CD4-positive, CD25-positive, alpha-beta regulatory T cell (primary cell): ENCODE measurements around the gene PHACTR1. TPM values are rescaled to one million over a fixed set of nuclear protein-coding genes. Genes with fewer than 3 reads are reported as not detected.

Source experiments
- ATAC-seq, 2 donors: fragments of 150-1000 bp; cut with Tn5 transposase; one replicate each; pipeline ENCODE4 v1.10.0; 2021; ENCODE audit warnings: low read depth in 2 of 2, moderate number of reproducible peaks in 2 of 2, moderate library complexity in 1 of 2
- DNase-seq, 3 donors: peaks; one replicate each; pipeline versions ENCODE4 v3.0.0 to v3.0.0-alpha.2; 2012 to 2022; ENCODE audit warnings: mixed read lengths in 1 of 3
- H3K27ac ChIP-seq: one replicate; pipeline ENCODE4 v1.7.0; 2013; ENCODE audit warnings: mild to moderate bottlenecking, low read length; ENCODE audit not compliant: insufficient read depth, poor library complexity, severe bottlenecking
- H3K27me3 ChIP-seq: one replicate; pipeline ENCODE4 v1.7.0; 2013; ENCODE audit warnings: low read length; ENCODE audit not compliant: control insufficient read depth, insufficient read depth
- H3K36me3 ChIP-seq: one replicate; pipeline ENCODE4 v1.7.0; 2013; ENCODE audit warnings: mild to moderate bottlenecking, low read length, moderate library complexity; ENCODE audit not compliant: control insufficient read depth, insufficient read depth
- H3K4me1 ChIP-seq: 2 replicates; pipeline ENCODE4 v1.7.0; 2013; ENCODE audit warnings: mild to moderate bottlenecking, low read length; ENCODE audit not compliant: insufficient read depth, control insufficient read depth, poor library complexity, severe bottlenecking
- H3K4me3 ChIP-seq: one replicate; pipeline ENCODE4 v1.7.0; 2013; ENCODE audit warnings: low read depth, mild to moderate bottlenecking, low read length, moderate library complexity
- H3K9me3 ChIP-seq, 2 experiments: 1 replicate in 1 of 2; 2 replicates in 1 of 2; pipeline ENCODE4 v1.7.0; 2013; ENCODE audit warnings: low read length in 2 of 2, mild to moderate bottlenecking in 1 of 2, moderate library complexity in 1 of 2; ENCODE audit not compliant: control insufficient read depth in 2 of 2
- H3K27ac Mint-ChIP-seq, 3 donors: one replicate each; pipeline ENCODE4 v1.8.0; 2020 to 2022; ENCODE audit warnings: mild to moderate bottlenecking in 3 of 3, mixed read lengths in 3 of 3, moderate library complexity in 2 of 3
- H3K27me3 Mint-ChIP-seq: one replicate; pipeline ENCODE4 v1.8.0; 2022; ENCODE audit warnings: mild to moderate bottlenecking, mixed read lengths
- H3K36me3 Mint-ChIP-seq: one replicate; pipeline ENCODE4 v1.8.0; 2020; ENCODE audit warnings: mixed read lengths
- H3K4me1 Mint-ChIP-seq, 4 donors: one replicate each; pipeline ENCODE4 v1.8.0; 2020 to 2022; ENCODE audit warnings: mixed read lengths in 4 of 4, mild to moderate bottlenecking in 1 of 4
- H3K4me3 Mint-ChIP-seq, 4 donors: one replicate each; pipeline ENCODE4 v1.8.0; 2020 to 2022; ENCODE audit warnings: mild to moderate bottlenecking in 4 of 4, mixed read lengths in 4 of 4, moderate library complexity in 3 of 4
- H3K9me3 Mint-ChIP-seq, 7 donors: one replicate each; pipeline ENCODE4 v1.8.0; 2020 to 2022; ENCODE audit warnings: mixed read lengths in 7 of 7, mild to moderate bottlenecking in 3 of 7, moderate library complexity in 2 of 7
- polyA plus RNA-seq, 4 donors: library from polyadenylated mRNA; unstranded; fragments of 300-500 nt; fragmentation: Illumina TruSeq; gene quantifications; one replicate each; pipeline ENCODE4 v1.2.3, GENCODE V29; 2021
- total RNA-seq: library from RNA; stranded (reverse); gene quantifications from one replicate; pipeline ENCODE4 v1.2.3, GENCODE V29; 2022

Gene PHACTR1
- total and polyA plus RNA-seq, 5 donors from 2014 or later = 0.28 to 1.6 (median 0.38) TPM

DNA sequence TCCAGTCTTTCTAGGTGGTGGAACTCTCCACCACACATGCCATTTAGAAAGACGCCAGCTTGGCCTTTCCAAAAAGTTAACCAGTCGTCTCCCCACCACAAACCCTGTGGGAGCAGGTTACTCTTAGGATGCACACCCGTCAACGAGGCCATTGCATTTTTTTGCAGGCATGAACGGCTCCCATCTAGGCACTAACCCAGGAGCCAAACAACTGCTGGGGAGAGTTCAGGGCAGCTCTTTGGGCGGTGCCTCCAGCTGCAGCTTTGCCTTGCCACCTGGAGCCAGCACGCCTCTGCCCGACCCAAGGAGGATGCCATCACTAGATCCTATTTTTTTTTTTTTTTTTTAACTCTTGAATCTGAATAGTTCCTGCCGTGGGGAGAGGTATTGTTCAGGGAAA, 571.9 kb downstream of the PHACTR1 start:
- Histone ChIP-seq H3K4me3 (no peak overlapping the region), H3K27me3 (no peaks in the 10 kb centered on the region), H3K27ac (no peak overlapping the region), H3K36me3 (peaks cover 6% of the 10 kb centered on the region), H3K4me1 (no peaks in the 10 kb centered on the region), H3K9me3 (peaks cover 3 to 10% of the 10 kb centered on the region in 2 experiments)
- H3K27ac Mint-ChIP-seq = no peak overlapping the region
- DNase-seq (no peak), ATAC-seq (no peak)
- H3K4me3 Mint-ChIP-seq = no peak overlapping the region
- H3K36me3 Mint-ChIP-seq = peaks cover 33% of the 10 kb centered on the region
- peaks cover 0 to 10% (median 0%) of the 10 kb centered on the region in 7 donors for H3K9me3 Mint-ChIP-seq
- no peaks in the 10 kb centered on the region for H3K27me3 Mint-ChIP-seq
- peaks cover 0 to 4% (median 0%) of the 10 kb centered on the region in 4 donors for H3K4me1 Mint-ChIP-seq

DNA sequence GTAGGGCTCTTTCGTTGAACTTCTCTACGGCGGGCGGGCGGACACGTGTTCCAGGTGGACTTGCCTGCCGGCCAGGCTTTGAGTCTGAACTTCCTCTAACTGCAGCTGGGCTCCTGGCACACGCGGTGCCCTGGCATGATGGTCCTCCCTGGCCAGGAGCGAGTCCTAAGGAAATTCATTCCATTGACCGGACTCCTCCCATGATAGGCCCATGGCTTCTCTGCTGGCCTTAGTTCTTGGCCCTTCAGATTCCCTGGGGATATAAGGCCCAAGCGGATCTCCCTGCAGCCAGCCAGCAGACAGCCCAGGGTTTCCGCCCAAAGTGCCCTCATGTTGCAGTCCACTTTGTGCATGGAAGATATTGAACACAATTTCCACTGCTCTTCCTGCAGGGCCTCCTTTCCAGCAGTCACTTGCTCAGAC, 572.4 kb downstream of the PHACTR1 start:
- H3K27me3 ChIP-seq = no peaks in the 10 kb centered on the region
- Mint-ChIP-seq H3K9me3 (peaks cover 0 to 10% (median 0%) of the 10 kb centered on the region in 7 donors), H3K4me1 (peaks cover 0 to 4% (median 0%) of the 10 kb centered on the region in 4 donors), H3K36me3 (peaks cover 37% of the 10 kb centered on the region), H3K4me3 (no peak overlapping the region), H3K27ac (no peak overlapping the region), H3K27me3 (no peaks in the 10 kb centered on the region)
- DNase-seq (no peak), ATAC-seq (no peak)
- H3K36me3 ChIP-seq = peaks cover 10% of the 10 kb centered on the region
- peaks cover 3 to 10% of the 10 kb centered on the region in 2 experiments for H3K9me3 ChIP-seq
- H3K4me3 ChIP-seq = no peak overlapping the region
- H3K4me1 ChIP-seq = no peaks in the 10 kb centered on the region
- no peak overlapping the region for H3K27ac ChIP-seq

DNA sequence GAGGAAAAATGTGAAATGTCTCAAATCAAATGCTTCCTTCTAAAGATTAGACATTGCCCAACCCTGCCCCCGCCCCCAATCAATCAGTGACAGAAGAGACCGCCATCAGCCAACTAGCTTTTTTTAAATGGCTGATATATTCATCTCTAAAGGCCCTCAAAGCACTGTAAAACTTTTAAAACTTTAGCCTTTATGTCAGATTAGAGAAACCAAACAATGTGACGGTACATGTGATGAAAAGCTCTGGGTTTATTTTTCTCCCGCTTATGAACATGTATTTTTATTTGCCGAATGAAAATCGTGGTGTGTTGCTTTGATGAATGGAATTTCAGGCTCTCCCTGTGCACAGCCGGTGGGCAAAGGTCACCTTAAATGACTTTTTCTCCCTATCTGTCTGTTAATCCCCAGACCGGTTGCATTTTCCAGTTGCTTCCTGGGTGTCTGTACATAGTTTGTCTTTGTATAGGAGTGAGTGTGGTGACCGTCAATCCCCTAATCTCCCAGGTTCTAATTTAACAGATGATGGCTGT, 573.3 kb downstream of the PHACTR1 start:
- Histone ChIP-seq H3K4me3 (no peak overlapping the region), H3K9me3 (peaks cover 3 to 10% of the 10 kb centered on the region in 2 experiments), H3K27ac (no peak overlapping the region), H3K36me3 (peaks cover 18% of the 10 kb centered on the region), H3K4me1 (no peaks in the 10 kb centered on the region), H3K27me3 (no peaks in the 10 kb centered on the region)
- no peak for DNase-seq
- no peak for ATAC-seq
- H3K27ac Mint-ChIP-seq = peak overlapping the region in 1 of 3 donors; percentile 24
- H3K27me3 Mint-ChIP-seq = no peaks in the 10 kb centered on the region
- no peak overlapping the region for H3K4me3 Mint-ChIP-seq
- peaks cover 46% of the 10 kb centered on the region for H3K36me3 Mint-ChIP-seq
- H3K4me1 Mint-ChIP-seq = peaks cover 0 to 4% (median 0%) of the 10 kb centered on the region in 4 donors
- peaks cover 0 to 10% (median 0%) of the 10 kb centered on the region in 7 donors for H3K9me3 Mint-ChIP-seq

DNA sequence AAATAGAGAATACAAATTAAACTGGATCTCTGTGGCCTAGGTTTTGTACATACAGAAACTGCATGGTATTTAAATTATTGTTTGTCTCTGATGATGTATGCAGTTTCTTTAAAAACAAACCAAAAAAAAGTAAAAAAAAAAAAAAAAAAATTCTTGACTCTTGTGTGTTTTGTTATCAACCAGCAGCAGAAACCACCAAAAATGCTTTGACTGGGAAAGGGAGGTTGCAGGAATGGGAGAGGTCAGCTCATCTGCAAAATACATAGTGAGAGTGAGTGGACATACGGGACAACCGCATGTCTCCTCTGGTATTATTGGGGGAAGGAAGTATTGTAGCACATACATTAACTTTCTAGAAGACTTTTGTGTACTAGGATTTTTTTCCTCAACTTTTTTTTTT, 573.8 kb downstream of the PHACTR1 start:
- H3K9me3 ChIP-seq = peaks cover 3 to 10% of the 10 kb centered on the region in 2 experiments
- no peaks in the 10 kb centered on the region for H3K4me1 ChIP-seq
- DNase-seq = no peak
- no peak for ATAC-seq
- H3K27ac ChIP-seq = no peak overlapping the region
- no peaks in the 10 kb centered on the region for H3K27me3 ChIP-seq
- Mint-ChIP-seq H3K36me3 (peaks cover 50% of the 10 kb centered on the region), H3K27me3 (no peaks in the 10 kb centered on the region), H3K9me3 (peaks cover 0 to 10% (median 0%) of the 10 kb centered on the region in 7 donors), H3K27ac (peak overlapping the region in 1 of 3 donors; percentile 24), H3K4me3 (no peak overlapping the region), H3K4me1 (peaks cover 0 to 4% (median 0%) of the 10 kb centered on the region in 4 donors)
- H3K36me3 ChIP-seq = peaks cover 20% of the 10 kb centered on the region
- H3K4me3 ChIP-seq = no peak overlapping the region

DNA sequence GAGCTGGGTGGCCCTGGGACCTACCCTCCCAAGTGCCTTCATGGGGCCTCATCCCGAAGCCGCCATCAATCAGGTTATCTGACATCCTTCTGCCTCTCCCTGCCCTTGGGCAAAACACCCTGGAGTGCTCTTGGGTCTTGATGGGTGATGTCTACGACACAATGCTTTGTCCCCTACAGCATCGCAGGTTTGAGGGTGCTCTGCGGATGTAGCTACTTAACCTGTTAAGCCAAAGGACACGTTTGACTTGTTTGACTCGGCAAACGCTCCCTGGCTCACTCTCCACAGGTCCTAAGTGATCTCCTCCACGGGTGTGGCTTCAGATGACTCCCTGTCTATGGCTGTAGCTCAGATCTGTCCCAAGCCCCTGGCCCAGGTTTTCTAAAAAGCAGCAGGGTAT, 576.2 kb downstream of the PHACTR1 start:
- H3K9me3 ChIP-seq = peaks cover 0 to 3% of the 10 kb centered on the region in 2 experiments
- no peak overlapping the region for H3K27ac ChIP-seq
- Mint-ChIP-seq H3K36me3 (peaks cover 59% of the 10 kb centered on the region), H3K9me3 (peaks cover 0 to 8% (median 0%) of the 10 kb centered on the region in 7 donors), H3K4me1 (no peaks in the 10 kb centered on the region), H3K27me3 (no peaks in the 10 kb centered on the region), H3K27ac (no peak overlapping the region), H3K4me3 (no peak overlapping the region)
- ATAC-seq (no peak), DNase-seq (no peak)
- H3K36me3 ChIP-seq = peaks cover 27% of the 10 kb centered on the region
- H3K4me1 ChIP-seq = no peaks in the 10 kb centered on the region
- H3K27me3 ChIP-seq = no peaks in the 10 kb centered on the region
- no peak overlapping the region for H3K4me3 ChIP-seq

DNA sequence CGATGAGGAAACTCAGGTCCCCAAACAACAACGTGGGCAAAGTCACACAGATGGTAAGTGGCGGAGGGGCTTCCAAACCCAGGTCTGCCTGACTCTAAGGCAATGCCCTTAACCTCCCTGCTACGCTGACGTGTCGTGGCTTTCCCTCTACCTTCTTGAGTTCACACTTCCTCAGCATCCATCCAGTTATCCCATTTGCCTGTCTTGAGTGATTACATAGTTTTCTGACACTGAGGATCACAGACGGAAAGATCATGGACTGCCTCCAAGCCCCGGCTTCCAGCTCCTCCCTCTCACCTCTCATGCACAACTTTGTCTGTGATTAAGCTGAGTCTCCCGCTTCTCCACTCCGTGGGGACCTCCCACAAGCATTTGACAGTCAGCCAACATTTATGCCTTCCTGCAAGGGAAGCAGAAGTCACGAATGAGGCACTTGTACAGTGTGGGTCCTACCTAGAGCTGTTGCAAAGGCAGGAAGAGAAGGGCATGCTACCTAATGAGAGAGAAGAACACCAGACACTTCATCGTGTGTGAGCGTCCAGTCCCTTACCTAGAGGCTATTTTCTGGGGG, 578.0 kb downstream of the PHACTR1 start:
- Mint-ChIP-seq H3K4me3 (no peak overlapping the region), H3K9me3 (peaks cover 0 to 2% (median 0%) of the 10 kb centered on the region in 7 donors), H3K4me1 (no peaks in the 10 kb centered on the region), H3K27me3 (no peaks in the 10 kb centered on the region), H3K27ac (no peak overlapping the region), H3K36me3 (peaks cover 68% of the 10 kb centered on the region)
- no peaks in the 10 kb centered on the region for H3K27me3 ChIP-seq
- H3K27ac ChIP-seq = no peak overlapping the region
- ATAC-seq = no peak
- H3K36me3 ChIP-seq = peaks cover 30% of the 10 kb centered on the region
- H3K4me1 ChIP-seq = no peaks in the 10 kb centered on the region
- no peak overlapping the region for H3K4me3 ChIP-seq
- H3K9me3 ChIP-seq = no peaks in the 10 kb centered on the region
- no peak for DNase-seq

DNA sequence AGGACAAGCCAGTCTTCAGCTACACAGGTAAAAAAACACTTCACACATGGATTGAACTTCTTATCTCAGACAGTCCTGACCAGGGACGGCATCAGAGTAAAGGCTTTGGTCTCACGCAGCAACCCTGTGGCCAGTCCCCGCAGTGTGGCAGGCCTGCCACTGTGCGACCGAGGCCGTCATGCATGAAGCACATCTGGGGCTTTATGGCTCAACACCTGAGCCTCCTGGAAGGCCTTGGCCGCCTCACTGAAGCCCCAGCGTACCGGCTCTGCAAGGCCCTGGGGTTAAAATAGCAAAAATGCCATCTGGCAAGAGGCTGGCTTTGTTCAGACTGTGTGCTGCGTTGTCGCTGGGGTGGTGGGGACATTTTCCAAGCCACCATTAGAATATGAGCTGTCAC, 579.0 kb downstream of the PHACTR1 start:
- ATAC-seq = no peak
- no peak overlapping the region for H3K4me3 ChIP-seq
- no peaks in the 10 kb centered on the region for H3K27me3 ChIP-seq
- Mint-ChIP-seq H3K27ac (no peak overlapping the region), H3K4me3 (no peak overlapping the region), H3K27me3 (no peaks in the 10 kb centered on the region), H3K9me3 (no peaks in the 10 kb centered on the region), H3K36me3 (peaks cover 67% of the 10 kb centered on the region), H3K4me1 (no peaks in the 10 kb centered on the region)
- H3K4me1 ChIP-seq = no peaks in the 10 kb centered on the region
- no peak for DNase-seq
- H3K9me3 ChIP-seq = no peaks in the 10 kb centered on the region
- H3K36me3 ChIP-seq = peaks cover 31% of the 10 kb centered on the region
- H3K27ac ChIP-seq = no peak overlapping the region

DNA sequence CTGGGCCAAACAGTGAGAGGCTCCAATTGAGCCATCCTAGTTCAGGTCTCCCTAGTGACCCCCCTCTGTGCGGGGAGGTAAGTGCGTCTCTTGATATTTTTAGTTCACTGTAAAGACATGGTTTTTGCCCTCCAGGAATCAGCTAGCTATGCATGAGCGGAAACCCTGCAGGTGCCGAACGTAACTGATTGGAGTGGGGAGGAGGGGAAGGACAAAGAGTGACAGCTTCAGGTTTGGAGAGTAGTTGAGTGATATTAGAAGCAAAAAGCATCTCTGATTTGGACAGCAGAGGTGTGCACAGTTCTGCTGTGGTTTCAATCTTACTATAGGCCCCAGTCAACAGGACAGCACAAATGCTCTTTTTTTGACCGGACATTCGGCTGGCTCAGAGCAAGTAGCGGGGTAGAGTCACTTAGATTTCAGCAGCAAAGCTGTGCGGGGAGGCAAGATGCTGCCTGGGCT, 580.0 kb downstream of the PHACTR1 start:
- no peaks in the 10 kb centered on the region for H3K27me3 ChIP-seq
- no peaks in the 10 kb centered on the region for H3K9me3 Mint-ChIP-seq
- H3K27ac Mint-ChIP-seq = no peak overlapping the region
- no peaks in the 10 kb centered on the region for H3K4me1 Mint-ChIP-seq
- no peaks in the 10 kb centered on the region for H3K4me1 ChIP-seq
- no peak for DNase-seq
- no peak overlapping the region for H3K4me3 ChIP-seq
- H3K36me3 ChIP-seq = peaks cover 34% of the 10 kb centered on the region
- peaks cover 71% of the 10 kb centered on the region for H3K36me3 Mint-ChIP-seq
- H3K4me3 Mint-ChIP-seq = no peak overlapping the region
- no peaks in the 10 kb centered on the region for H3K27me3 Mint-ChIP-seq
- no peak for ATAC-seq
- no peaks in the 10 kb centered on the region for H3K9me3 ChIP-seq
- H3K27ac ChIP-seq = no peak overlapping the region
